Measurements from ENCODE around the gene AAK1.

The AAK1 gene

GRCh38 chr2:69483024-69483423 lies 160.5 kb downstream of the AAK1 start:
- H3K4me3 ChIP-seq (ENCODE audit: low read depth, low read length) = no peak overlapping the region
- peak; percentile 15 for DNase-seq (ENCODE audit: low read depth)
- no peak for TF ChIP-seq CTCF (IDR thresholded peaks at IDR 0.05; ENCODE audit: insufficient read depth, low read depth, low read length, missing control alignments)

GRCh38 chr2:69482471-69482870 lies 161.1 kb downstream of the AAK1 start:
- TF ChIP-seq CTCF (IDR thresholded peaks at IDR 0.05; ENCODE audit: insufficient read depth, low read depth, low read length, missing control alignments) = no peak
- peak; percentile 48 for DNase-seq (ENCODE audit: low read depth)
- no peak overlapping the region for H3K4me3 ChIP-seq (ENCODE audit: low read depth, low read length)

GRCh38 chr2:69481421-69481820 lies 162.1 kb downstream of the AAK1 start:
- no peak overlapping the region for H3K4me3 ChIP-seq (ENCODE audit: low read depth, low read length)
- TF ChIP-seq CTCF (IDR thresholded peaks at IDR 0.05; ENCODE audit: insufficient read depth, low read depth, low read length, missing control alignments) = no peak
- DNase-seq (ENCODE audit: low read depth) = no peak

GRCh38 chr2:69477627-69478026 lies 165.9 kb downstream of the AAK1 start:
- no peak for TF ChIP-seq CTCF (IDR thresholded peaks at IDR 0.05; ENCODE audit: insufficient read depth, low read depth, low read length, missing control alignments)
- no peak overlapping the region for H3K4me3 ChIP-seq (ENCODE audit: low read depth, low read length)
- DNase-seq (ENCODE audit: low read depth) = no peak

- TF ChIP-seq CTCF (IDR thresholded peaks at IDR 0.05; ENCODE audit: insufficient read depth, low read depth, low read length, missing control alignments) = no peak
- no peak for DNase-seq (ENCODE audit: low read depth)
- no peak overlapping the region for H3K4me3 ChIP-seq (ENCODE audit: low read depth, low read length)
These were observed 168.9 kb downstream of the AAK1 start for GRCh38 chr2:69474688-69475087.

- DNase-seq (ENCODE audit: low read depth) = no peak
- TF ChIP-seq CTCF (IDR thresholded peaks at IDR 0.05; ENCODE audit: insufficient read depth, low read depth, low read length, missing control alignments) = no peak
- no peak overlapping the region for H3K4me3 ChIP-seq (ENCODE audit: low read depth, low read length)
These were observed 171.7 kb downstream of the AAK1 start for GRCh38 chr2:69471793-69472192.

- no peak for DNase-seq (ENCODE audit: low read depth)
- TF ChIP-seq CTCF (IDR thresholded peaks at IDR 0.05; ENCODE audit: insufficient read depth, low read depth, low read length, missing control alignments) = no peak
- H3K4me3 ChIP-seq (ENCODE audit: low read depth, low read length) = no peak overlapping the region
These were observed 172.6 kb downstream of the AAK1 start for GRCh38 chr2:69470911-69471310.
